HUES48 (cell line): Measurements from ENCODE around the gene GABRR1.

Source experiments
- H3K27ac ChIP-seq: one replicate; pipeline ENCODE4 v1.7.0; 2013; ENCODE audit warnings: low read depth, low read length, inconsistent platforms
- H3K27me3 ChIP-seq: 2 replicates; pipeline ENCODE4 v1.6.1; 2013; ENCODE audit warnings: mild to moderate bottlenecking, low read length; ENCODE audit not compliant: control insufficient read depth, insufficient read depth
- H3K36me3 ChIP-seq: 2 replicates; pipeline ENCODE4 v1.6.1; 2013; ENCODE audit warnings: low read length; ENCODE audit not compliant: control insufficient read depth, insufficient read depth
- H3K4me1 ChIP-seq: 2 replicates; pipeline ENCODE4 v1.6.1; 2013; ENCODE audit warnings: mild to moderate bottlenecking, low read length; ENCODE audit not compliant: control insufficient read depth, insufficient read depth
- H3K4me3 ChIP-seq: 2 replicates; pipeline ENCODE4 v1.5.1; 2013; ENCODE audit warnings: mild to moderate bottlenecking, low read depth, low read length
- H3K9ac ChIP-seq: 2 replicates; pipeline ENCODE4 v1.6.1; 2013; ENCODE audit warnings: mild to moderate bottlenecking, low read depth, low read length, moderate library complexity
- H3K9me3 ChIP-seq: 2 replicates; pipeline ENCODE4 v1.6.1; 2013; ENCODE audit warnings: low read length; ENCODE audit not compliant: control insufficient read depth, insufficient read depth

The GABRR1 gene

GRCh38 chr6:89161326-89162046, 55.7 kb downstream of the GABRR1 start:
- 0 out of 2 replicates have a peak, but pooled peaks cover 8% of the 10 kb centered on the region for H3K36me3 ChIP-seq
- no peaks in the 10 kb centered on the region for H3K9me3 ChIP-seq
- H3K27ac ChIP-seq, result no peak overlapping the region
- H3K4me1 ChIP-seq, result 0 out of 2 replicates have a peak, but pooled peaks cover 3% of the 10 kb centered on the region
- no peaks in the 10 kb centered on the region for H3K27me3 ChIP-seq
- no peak overlapping the region for H3K4me3 ChIP-seq
- no peak overlapping the region for H3K9ac ChIP-seq

GRCh38 chr6:89160331-89161092, 56.6 kb downstream of the GABRR1 start:
- Histone ChIP-seq H3K36me3 (0 out of 2 replicates have a peak, but pooled peaks cover 8% of the 10 kb centered on the region), H3K4me1 (0 out of 2 replicates have a peak, but pooled peaks cover 3% of the 10 kb centered on the region), H3K9me3 (no peaks in the 10 kb centered on the region), H3K27me3 (no peaks in the 10 kb centered on the region), H3K27ac (no peak overlapping the region), H3K9ac (no peak overlapping the region), H3K4me3 (no peak overlapping the region)

- Histone ChIP-seq H3K36me3 (peaks cover 3% of the 10 kb centered on the region; the same call in 1 of the 2 replicates), H3K4me1 (no peaks in the 10 kb centered on the region), H3K4me3 (no peak overlapping the region), H3K27me3 (no peaks in the 10 kb centered on the region), H3K9me3 (no peaks in the 10 kb centered on the region), H3K9ac (no peak overlapping the region), H3K27ac (no peak overlapping the region)
Measured at GRCh38 chr6:89154131-89154530, 63.0 kb downstream of the GABRR1 start.

GRCh38 chr6:89148016-89148750, 69.0 kb downstream of the GABRR1 start:
- peaks cover 9% of the 10 kb centered on the region for H3K4me1 ChIP-seq
- no peak overlapping the region for H3K4me3 ChIP-seq
- no peaks in the 10 kb centered on the region for H3K9me3 ChIP-seq
- H3K27me3 ChIP-seq, result peaks cover 43% of the 10 kb centered on the region
- H3K9ac ChIP-seq, result no peak overlapping the region
- H3K27ac ChIP-seq, result no peak overlapping the region
- H3K36me3 ChIP-seq, result peaks cover 3% of the 10 kb centered on the region; the same call in 1 of the 2 replicates

GRCh38 chr6:89146718-89147700, 70.1 kb downstream of the GABRR1 start:
- peak overlapping the region; percentile 64 for H3K4me3 ChIP-seq
- H3K36me3 ChIP-seq, result peaks cover 3% of the 10 kb centered on the region; the same call in 1 of the 2 replicates
- H3K27me3 ChIP-seq, result peaks cover 44% of the 10 kb centered on the region
- H3K4me1 ChIP-seq, result peaks cover 9% of the 10 kb centered on the region
- peak overlapping the region; percentile 21 for H3K27ac ChIP-seq
- H3K9me3 ChIP-seq, result no peaks in the 10 kb centered on the region
- H3K9ac ChIP-seq, result peak overlapping the region; percentile 58

- Histone ChIP-seq H3K36me3 (peaks cover 3% of the 10 kb centered on the region; the same call in 1 of the 2 replicates), H3K4me3 (peak within 1 kb of the TSS; percentile 64), H3K4me1 (peaks cover 9% of the 10 kb centered on the region), H3K9ac (peak within 1 kb of the TSS; percentile 58), H3K27me3 (peaks cover 44% of the 10 kb centered on the region), H3K27ac (peak within 1 kb of the TSS; percentile 21), H3K9me3 (no peaks in the 10 kb centered on the region)
Measured at GRCh38 chr6:89145956-89146717, 71.0 kb downstream of the GABRR1 start, which contains the start of gene PM20D2. Gene PM20D2 (plus strand): TSS chr6:89146055. CDS start chr6:89146145, 90 bp downstream.

GRCh38 chr6:89145091-89145955, 71.8 kb downstream of the GABRR1 start:
- Histone ChIP-seq H3K36me3 (peaks cover 3% of the 10 kb centered on the region; the same call in 1 of the 2 replicates), H3K9ac (no peak overlapping the region), H3K27me3 (peaks cover 51% of the 10 kb centered on the region), H3K9me3 (no peaks in the 10 kb centered on the region), H3K4me1 (peaks cover 9% of the 10 kb centered on the region), H3K27ac (no peak overlapping the region), H3K4me3 (peak overlapping the region; percentile 64)

GRCh38 chr6:89144354-89144906, 72.7 kb downstream of the GABRR1 start:
- Histone ChIP-seq H3K9me3 (no peaks in the 10 kb centered on the region), H3K9ac (no peak overlapping the region), H3K4me3 (no peak overlapping the region), H3K27ac (no peak overlapping the region), H3K27me3 (peaks cover 60% of the 10 kb centered on the region), H3K36me3 (no peaks in the 10 kb centered on the region), H3K4me1 (peaks cover 9% of the 10 kb centered on the region)
